ENCODE measurements around the gene PHF2.
"Not testable (repeated sequence)": the region's sequence is repeated elsewhere in the genome, so short reads cannot be mapped to it uniquely, and the experiment has no call there.

The PHF2 gene

GRCh38 chr9:93669116-93669957 lies 93.0 kb downstream of the PHF2 start:
- TF ChIP-seq CTCF (IDR thresholded peaks at IDR 0.05; ENCODE audit: extremely low read depth, insufficient read depth, missing control alignments) = no peak
- in situ Hi-C loops (cut with MboI; ENCODE audit: low pct_unique_long_range_greater_than_20kb, low sequenced_read_pairs, unreplicated experiment) = no loop called here
- DNase-seq (ENCODE audit: low spot score) = no peak

- no peak for DNase-seq (ENCODE audit: low spot score)
- in situ Hi-C loops (cut with MboI; ENCODE audit: low pct_unique_long_range_greater_than_20kb, low sequenced_read_pairs, unreplicated experiment) = no loop called here
- no peak for TF ChIP-seq CTCF (IDR thresholded peaks at IDR 0.05; ENCODE audit: extremely low read depth, insufficient read depth, missing control alignments)
Measured at GRCh38 chr9:93669958-93670207, 93.5 kb downstream of the PHF2 start.

DNA sequence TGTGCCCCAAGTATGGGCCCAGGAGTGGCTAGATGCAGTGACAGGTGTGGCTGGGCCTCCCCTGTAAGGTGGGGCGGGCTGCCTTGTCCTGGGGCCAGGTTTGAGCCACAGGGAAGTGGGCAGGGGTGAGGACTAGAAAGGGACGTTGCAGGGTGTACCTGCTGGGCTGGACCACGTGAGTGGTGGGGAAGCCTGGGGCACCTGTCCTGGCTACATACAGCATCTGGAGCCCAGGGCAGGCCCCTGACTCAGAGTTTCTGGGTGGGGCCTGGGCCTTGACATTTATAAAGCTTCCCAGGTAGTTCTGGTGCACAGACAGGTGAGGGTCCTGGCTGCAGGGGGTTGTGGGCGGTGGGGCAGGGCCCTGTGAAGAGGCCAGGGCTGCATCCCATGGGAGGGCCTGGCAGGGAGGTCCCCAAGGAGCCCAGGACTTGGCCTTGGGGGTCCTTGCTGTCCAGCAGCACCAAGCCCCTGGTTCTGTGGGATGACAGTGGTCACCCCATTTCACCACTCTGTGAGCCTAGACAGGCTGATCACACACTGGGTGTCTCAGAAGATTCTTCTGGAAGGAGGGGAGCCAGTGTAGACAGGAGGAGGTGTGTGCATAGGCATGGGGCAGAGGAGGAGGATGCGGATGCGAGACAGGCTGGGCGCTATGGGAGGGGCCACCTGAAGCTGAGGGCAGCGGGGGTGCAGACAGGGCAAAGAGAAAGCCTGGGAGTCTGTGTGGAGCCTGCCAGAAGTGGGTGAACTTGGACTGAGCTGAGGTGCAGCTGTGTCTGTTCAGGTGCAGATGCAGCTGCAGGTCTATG lies 94.0 kb downstream of the PHF2 start:
- no peak for TF ChIP-seq CTCF (IDR thresholded peaks at IDR 0.05; ENCODE audit: extremely low read depth, insufficient read depth, missing control alignments)
- in situ Hi-C loops (cut with MboI; ENCODE audit: low pct_unique_long_range_greater_than_20kb, low sequenced_read_pairs, unreplicated experiment) = no loop called here
- no peak for DNase-seq (ENCODE audit: low spot score)

- DNase-seq (ENCODE audit: low spot score) = no peak
- in situ Hi-C loops (cut with MboI; ENCODE audit: low pct_unique_long_range_greater_than_20kb, low sequenced_read_pairs, unreplicated experiment) = no loop called here
- TF ChIP-seq CTCF (IDR thresholded peaks at IDR 0.05; ENCODE audit: extremely low read depth, insufficient read depth, missing control alignments) = no peak
Measured at GRCh38 chr9:93671020-93671338, 94.6 kb downstream of the PHF2 start.

- in situ Hi-C loops (cut with MboI; ENCODE audit: low pct_unique_long_range_greater_than_20kb, low sequenced_read_pairs, unreplicated experiment); DNase-seq (ENCODE audit: low spot score): not testable (repeated sequence)
Measured at GRCh38 chr9:93672330-93673020, 96.1 kb downstream of the PHF2 start.

DNA sequence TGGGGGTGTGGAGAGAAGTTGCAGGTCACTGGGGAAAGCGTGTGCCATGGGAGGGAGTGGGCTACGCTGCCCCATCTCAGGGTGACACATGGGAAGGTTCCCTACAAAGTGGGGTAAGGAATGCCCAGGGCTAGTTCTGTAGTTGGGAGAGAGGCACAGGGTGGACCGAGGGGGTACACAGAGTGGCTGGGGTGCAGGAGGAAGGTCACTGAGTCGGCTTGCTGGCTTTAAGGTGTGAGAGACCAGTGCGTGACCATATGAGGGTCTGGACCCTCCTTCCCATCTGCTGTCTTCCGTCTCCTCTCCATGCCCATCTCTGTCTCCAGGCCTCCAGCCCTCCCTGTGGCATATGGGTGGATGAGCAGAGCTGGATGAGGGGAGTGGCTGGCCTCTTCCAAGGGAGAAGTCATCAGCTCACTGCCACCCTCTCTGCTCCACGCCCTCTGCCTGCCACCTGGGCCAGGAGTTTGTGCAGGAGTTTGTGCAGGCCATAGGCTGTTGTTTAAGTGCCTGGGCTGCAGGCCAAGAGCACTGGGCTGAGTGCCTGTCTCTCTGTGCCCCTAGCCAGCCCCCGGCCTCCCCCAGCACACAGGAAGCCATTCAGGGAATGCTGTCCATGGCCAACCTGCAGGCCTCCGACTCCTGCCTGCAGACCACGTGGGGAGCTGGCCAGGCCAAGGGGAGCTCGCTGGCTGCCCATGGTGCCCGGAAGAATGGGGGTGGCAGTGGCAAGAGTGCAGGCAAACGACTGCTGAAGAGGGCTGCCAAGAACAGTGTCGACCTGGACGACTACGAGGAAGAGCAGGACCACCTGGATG lies 96.8 kb downstream of the PHF2 start:
- no peak for DNase-seq (ENCODE audit: low spot score)
- in situ Hi-C loops (cut with MboI; ENCODE audit: low pct_unique_long_range_greater_than_20kb, low sequenced_read_pairs, unreplicated experiment) = no loop called here
- no peak for TF ChIP-seq CTCF (IDR thresholded peaks at IDR 0.05; ENCODE audit: extremely low read depth, insufficient read depth, missing control alignments)
